Stimulated activated CD8-positive, alpha-beta memory T cell treated with anti-CD3 and anti-CD28 coated beads, Interleukin-15, amount 100 ng/mL, for 4 hours (primary cell): Measurements from ENCODE around the gene ACTN1.

Source experiments
- DNase-seq, 2 donors: peaks; one replicate each; pipeline ENCODE4 v3.0.0-alpha.2; 2020; ENCODE audit warnings: low read depth in 2 of 2

ACTN1 gene

DNA sequence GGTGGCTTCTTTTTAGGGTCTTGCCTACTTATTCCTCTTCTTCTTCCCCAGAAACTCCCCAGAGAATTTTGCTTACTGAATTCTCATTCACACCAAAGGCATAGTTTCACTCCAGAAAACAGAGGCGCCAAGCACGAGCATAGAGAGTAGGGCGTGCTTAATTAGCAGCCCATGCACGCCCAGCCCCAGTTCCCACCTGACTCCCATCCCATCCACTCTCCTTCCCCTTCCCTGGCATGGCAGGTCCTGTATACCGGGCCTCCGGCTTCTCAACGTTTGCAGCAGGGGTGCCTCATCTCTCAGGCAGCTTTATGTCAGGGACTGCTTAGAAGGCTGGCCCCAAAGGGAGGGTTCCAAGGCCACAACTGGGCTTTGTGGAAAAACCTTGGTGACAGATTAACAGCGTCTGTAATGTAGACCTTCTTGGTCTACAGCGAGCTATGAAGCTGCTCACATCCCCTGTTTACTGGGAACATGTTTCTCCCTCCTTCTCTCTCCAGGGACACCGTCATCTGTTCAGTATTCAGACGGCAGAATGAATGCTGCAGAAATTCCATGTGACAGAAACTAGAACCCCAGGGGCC is 62.7 kb downstream of the ACTN1 start:
- DNase-seq = no peak

- DNase-seq = no peak
Measured at GRCh38 chr14:68913516-68913915, 65.6 kb downstream of the ACTN1 start.

DNA sequence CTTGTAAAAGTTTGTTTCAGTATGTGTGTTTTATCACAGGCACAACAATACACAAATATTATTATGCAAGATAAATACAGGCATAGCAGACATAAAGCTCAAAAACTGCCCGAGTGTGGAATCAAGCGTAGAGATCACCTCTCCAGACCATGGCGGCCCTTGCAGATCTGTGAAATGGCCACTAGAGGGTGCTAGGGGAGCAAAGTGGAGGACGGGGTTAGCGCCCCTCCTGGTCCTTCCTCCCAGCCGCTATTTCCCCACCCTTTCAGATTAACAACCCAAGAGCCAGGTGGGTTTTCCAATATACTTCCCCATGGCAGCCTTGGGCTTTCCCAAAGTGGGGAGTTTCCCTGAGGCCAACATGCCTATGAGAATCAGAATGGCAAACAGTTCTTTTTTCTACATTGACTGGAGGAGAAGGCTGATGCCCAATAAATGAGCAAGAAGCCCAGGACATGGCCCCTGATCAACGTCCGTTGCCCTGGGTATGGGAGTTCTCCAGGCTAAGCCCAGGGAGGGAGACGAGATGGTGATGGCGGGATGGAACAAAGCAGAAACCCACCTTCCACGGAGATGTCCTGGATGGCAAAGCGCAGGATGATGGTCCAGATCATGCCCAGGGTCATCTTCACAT is 67.4 kb downstream of the ACTN1 start:
- DNase-seq = peak; percentile 31 to 57

DNA sequence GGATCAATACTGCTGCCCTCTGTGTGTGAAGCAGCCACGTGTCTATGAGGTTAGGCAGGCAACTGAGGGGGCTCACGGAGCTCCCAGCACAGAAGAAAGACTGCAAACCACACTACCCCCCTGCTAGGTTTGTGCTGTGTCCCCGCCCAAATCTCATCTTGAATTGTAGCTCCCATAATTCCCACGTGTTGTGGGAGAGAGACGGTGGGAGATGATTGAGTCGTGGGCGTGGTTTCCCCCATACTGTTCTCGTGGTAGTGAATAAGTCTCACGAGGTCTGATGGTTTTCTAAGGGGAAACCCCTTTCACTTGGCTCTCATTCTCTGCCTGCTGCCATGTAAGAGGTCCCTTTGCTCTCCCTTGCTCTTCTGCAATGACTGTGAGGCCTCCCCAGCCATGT is 68.6 kb downstream of the ACTN1 start:
- no peak for DNase-seq

DNA sequence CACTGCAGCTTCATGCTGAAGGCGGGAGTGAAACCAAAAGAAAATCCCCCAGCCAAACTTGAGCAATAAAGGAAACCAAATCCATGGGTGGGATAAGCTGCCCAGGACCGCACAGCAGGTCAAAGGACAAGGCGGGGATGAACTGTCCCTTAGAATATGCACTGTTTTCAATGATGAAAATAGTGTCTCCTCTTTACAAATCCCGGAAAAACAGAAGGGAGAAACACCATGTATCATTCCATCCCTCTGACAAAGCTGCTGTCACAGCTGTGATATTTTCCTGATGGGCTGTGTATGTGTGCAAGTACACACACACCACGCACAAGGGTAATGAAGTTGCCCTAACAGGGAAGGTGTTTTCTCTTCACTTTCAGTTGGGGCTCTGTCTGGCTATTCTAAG is 70.3 kb downstream of the ACTN1 start:
- no peak for DNase-seq

DNA sequence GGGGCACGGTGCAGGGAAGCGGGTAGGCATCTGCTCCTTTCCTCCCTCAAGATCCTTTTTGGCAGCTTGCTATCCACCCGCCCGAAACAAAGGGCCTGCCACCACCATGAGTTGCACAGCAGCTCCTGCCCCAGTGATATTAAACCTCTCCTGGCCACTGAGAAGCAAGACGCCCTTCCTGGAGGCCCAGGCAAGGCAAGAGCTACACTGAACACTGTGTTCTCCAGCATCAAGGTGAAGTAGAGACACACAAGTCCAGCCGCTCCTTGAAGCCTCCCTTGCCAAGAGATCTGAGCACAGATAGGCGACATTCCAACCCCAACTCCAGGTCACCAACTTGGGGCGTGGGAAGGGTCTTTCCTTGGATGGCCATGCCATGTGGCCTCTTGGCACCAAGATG is 70.9 kb downstream of the ACTN1 start:
- no peak for DNase-seq

- no peak for DNase-seq
Measured at GRCh38 chr14:68906439-68906838, 72.7 kb downstream of the ACTN1 start.

GRCh38 chr14:68905107-68905895 is 73.8 kb downstream of the ACTN1 start:
- DNase-seq = no peak

GRCh38 chr14:68902357-68902756 is 76.7 kb downstream of the ACTN1 start:
- DNase-seq = no peak

GRCh38 chr14:68899033-68899603 is 80.0 kb downstream of the ACTN1 start:
- no peak for DNase-seq

GRCh38 chr14:68898248-68899032 is 80.7 kb downstream of the ACTN1 start:
- no peak for DNase-seq

DNA sequence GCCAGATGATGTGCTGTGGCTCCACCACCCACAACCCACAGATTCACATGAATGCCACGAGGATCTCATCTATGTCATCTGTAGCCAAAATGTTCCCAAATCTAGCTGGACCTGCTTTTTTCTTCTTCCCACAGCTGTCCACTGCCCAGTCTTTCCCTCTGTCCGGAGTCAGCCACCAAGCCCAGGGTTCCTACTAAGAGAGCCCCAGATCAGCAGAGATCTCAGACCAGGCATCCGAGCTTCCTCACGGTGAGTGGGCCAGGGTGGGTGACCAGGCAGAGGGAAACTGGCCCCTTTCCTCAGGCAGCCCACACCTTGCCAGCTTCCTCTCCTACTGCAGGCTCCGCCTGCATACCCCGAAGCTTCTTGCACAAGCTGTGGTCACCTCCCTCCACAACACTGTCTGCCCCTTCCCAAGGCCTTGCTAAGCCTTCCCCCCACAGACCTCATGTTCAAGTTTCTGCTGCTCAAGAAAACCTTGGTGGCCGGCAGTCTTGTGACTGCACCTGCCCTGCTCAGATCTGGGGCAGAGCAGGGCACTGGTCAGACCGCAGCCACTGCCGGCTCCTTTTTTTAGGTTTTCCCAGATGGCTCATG is 81.4 kb downstream of the ACTN1 start:
- DNase-seq = no peak

GRCh38 chr14:68896132-68896531 is 83.0 kb downstream of the ACTN1 start:
- DNase-seq = no peak

DNA sequence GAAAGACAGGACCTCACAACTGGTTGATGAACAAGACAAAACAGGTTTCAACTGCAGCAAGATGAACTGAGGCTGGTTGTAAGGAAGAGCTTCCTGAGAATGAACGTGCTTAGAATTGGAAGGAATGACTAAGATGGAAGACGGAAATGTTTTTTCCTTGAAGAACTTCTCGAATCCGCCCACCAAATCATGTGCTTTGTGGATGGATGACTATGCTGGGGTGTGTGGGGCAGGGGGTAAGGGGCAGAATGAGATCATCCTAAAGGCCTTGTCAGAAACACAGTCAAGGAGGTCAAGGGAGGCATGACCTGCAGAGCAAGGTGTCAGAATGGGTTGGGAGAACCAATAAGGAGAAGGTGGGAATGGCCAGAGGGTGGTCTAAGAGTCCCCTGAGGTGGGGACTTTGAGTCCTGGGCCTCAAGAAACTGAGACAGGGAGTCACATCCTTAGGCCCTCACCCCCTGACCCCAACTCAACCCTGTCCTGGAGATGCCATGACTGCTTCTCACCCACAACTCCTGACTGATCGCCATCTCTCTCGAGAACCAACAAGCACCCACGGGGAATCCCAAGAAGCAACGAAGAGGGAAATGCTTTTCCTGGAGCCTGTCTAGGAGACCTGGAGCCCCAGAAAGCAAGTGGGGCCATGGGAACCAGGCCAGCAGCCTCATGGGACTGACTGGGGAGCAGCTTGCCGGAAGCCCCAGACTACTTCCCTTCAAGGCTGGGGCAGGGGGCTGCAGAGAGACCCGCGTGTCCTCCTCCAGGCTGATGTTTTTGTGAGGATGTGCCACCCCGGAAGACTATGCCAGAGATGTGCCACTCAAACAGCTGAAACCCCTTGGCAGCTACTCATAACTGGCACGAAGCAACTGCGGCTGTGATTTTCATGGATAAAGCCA is 84.0 kb downstream of the ACTN1 start:
- no peak for DNase-seq

GRCh38 chr14:68894123-68894522 is 85.0 kb downstream of the ACTN1 start:
- DNase-seq = no peak

DNA sequence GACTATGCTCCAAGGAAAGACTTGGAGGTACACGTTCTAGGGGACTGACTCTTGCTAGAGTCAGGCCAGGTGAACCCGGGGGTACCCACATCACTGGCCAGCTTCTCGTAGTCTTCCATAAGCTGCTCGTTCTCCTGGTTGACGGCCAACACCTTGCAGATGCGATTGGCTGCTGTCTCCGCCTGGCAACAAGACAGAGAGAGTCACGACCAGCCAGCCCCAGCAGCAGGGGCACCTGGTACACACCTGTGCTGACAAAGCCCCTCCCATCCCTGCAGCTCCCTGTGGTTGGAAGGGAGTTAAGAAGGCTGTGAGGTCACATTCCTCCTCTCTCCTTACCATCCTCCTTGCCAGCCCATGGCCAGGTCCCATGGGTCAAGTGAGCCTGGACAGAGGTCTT is 85.5 kb downstream of the ACTN1 start:
- no peak for DNase-seq

- DNase-seq = no peak
Measured at GRCh38 chr14:68892961-68893360, 86.1 kb downstream of the ACTN1 start.

DNA sequence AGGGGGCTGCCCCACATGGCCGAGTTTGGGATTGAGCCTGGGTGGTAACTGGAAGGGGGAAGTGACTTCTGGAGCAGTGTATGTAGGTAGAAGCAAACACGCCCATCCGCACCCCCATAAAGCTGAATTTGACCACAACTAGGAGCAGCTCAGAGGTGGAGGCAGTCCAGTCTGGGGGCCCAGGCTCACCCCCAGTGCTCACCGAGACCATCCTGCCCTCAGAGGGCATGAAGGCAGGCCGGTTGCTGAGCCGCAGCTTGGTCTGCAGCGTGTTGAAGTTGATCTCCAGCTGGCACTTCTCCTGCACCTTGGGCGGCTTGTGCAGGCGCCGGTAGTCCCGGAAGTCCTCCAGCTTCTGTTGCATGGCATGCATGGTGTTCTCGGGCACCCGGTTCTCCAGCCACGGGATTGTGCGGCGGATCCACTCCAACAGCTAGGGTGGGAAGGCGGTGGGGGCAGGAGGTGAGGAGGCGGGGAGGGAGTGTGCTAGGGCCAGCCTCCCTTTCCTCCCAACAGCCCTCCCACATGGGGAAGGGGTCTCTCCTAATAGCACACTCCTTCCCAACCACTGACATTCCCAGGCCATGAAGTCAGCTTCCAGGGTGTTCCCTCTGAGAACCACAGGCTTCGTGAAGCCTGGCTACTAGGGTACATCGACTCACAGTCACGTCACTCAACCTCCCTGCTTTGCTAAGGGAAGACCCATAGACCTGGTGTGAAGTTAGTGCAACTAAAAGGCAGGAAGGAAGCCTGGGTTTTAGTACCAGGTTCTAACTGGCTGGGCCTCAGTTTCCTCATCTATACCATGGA is 87.0 kb downstream of the ACTN1 start:
- no peak for DNase-seq

- DNase-seq = no peak
Measured at GRCh38 chr14:68890173-68890931, 88.8 kb downstream of the ACTN1 start.
